OCI-LY1 (cell line): ENCODE data around the gene GLYATL1.

ENCODE experiments used
- CTCF ChIP-seq: fragments of 200-600 bp; sonication (generic), shearing (Covaris generic); IDR thresholded peaks from 2 replicates; pipeline ENCODE4 v1.5.1; 2017; ENCODE audit warnings: mild to moderate bottlenecking, antibody characterized with exemption, low read length, moderate library complexity, mixed read lengths
- EZH2 ChIP-seq: fragments of 200-600 bp; sonication (generic), shearing (Covaris generic); IDR thresholded peaks from 2 replicates; pipeline ENCODE4 v1.8.0; 2017; ENCODE audit warnings: borderline replicate concordance, mixed run types, mild to moderate bottlenecking, antibody characterized with exemption, low read length, moderate library complexity, mixed read lengths

GRCh38 chr11:58923300-58923788 lies 15.9 kb upstream of the GLYATL1 start:
- TF ChIP-seq CTCF (peak; percentile 62), EZH2 (no peak)
